Measurements from ENCODE around the gene TYW1.
"Not testable (repeated sequence)": the region's sequence is repeated elsewhere in the genome, so short reads cannot be mapped to it uniquely, and the experiment has no call there.

- TF ChIP-seq CTCF (IDR thresholded peaks at IDR 0.05; ENCODE audit: poor library complexity); EZH2phosphoT487 (IDR thresholded peaks at IDR 0.05; ENCODE audit: low read depth, severe bottlenecking, unreplicated experiment); EZH2 (IDR thresholded peaks at IDR 0.05; ENCODE audit: borderline replicate concordance): not testable (repeated sequence)
These were observed 233.4 kb downstream of the TYW1 start for GRCh38 chr7:67230029-67230428.

Data from hepatocyte (in vitro differentiated cells).